HL-60 (cell line): Measurements from ENCODE around the gene FZD2.
A peak's percentile ranks its signal among the peaks of the same experiment; 100 is the strongest.
"Not testable (repeated sequence)": the region's sequence is repeated elsewhere in the genome, so short reads cannot be mapped to it uniquely, and the experiment has no call there.

ENCODE experiments used
- DNase-seq, 2 experiments: peaks; one replicate each; pipeline ENCODE4 v3.0.0-alpha.2; 2010 to 2020; ENCODE audit warnings: low read depth in 1 of 2, low spot score in 1 of 2
- H3K27ac ChIP-seq: fragments of 250-450 bp; sonication (Bioruptor Pico); replicated peaks from 2 replicates; pipeline ENCODE4 v1.5.1; 2020; ENCODE audit warnings: mild to moderate bottlenecking, moderate library complexity
- H3K27me3 ChIP-seq: fragments of 250-450 bp; sonication (Bioruptor Pico); 2 replicates; pipeline ENCODE4 v1.5.1; 2021; ENCODE audit warnings: mild to moderate bottlenecking, moderate library complexity; ENCODE audit not compliant: insufficient read depth, poor library complexity, severe bottlenecking
- H3K4me3 ChIP-seq: replicated peaks from 2 replicates; pipeline ENCODE4 v1.5.1; 2011; ENCODE audit warnings: mild to moderate bottlenecking, control low read depth, low read length; ENCODE audit not compliant: insufficient read depth
- GABPA ChIP-seq: IDR thresholded peaks from 2 replicates; pipeline ENCODE4 v1.6.1; 2012; ENCODE audit warnings: low read depth
- POLR2AphosphoS5 ChIP-seq: IDR thresholded peaks from 2 replicates; pipeline ENCODE4 v1.6.1; 2012; ENCODE audit warnings: low read depth
- SPI1 ChIP-seq: IDR thresholded peaks from 2 replicates; pipeline ENCODE4 v1.6.1; 2012; ENCODE audit warnings: low read depth, mild to moderate bottlenecking, borderline replicate concordance
- TF ChIP-seq, protein P1 (sequence below): IDR thresholded peaks from one replicate; pipeline ENCODE4 v1.5.1; 2011; ENCODE audit warnings: low read length, control low read depth, inconsistent platforms; ENCODE audit not compliant: insufficient read depth
- TF ChIP-seq, protein P2 (sequence below): IDR thresholded peaks from 2 replicates; pipeline ENCODE4 v1.6.1; 2012; ENCODE audit warnings: low read depth; ENCODE audit not compliant: insufficient replicate concordance

Gene FZD2

GRCh38 chr17:44530896-44531418 lies 26.3 kb upstream of the FZD2 start:
- Histone ChIP-seq H3K27me3 (no peaks in the 10 kb centered on the region), H3K4me3 (no peak overlapping the region), H3K27ac (no peak overlapping the region)
- no peak for TF ChIP-seq SPI1
- no peak for TF ChIP-seq POLR2AphosphoS5
- TF ChIP-seq GABPA: no peak
- TF ChIP-seq, protein P1, sequence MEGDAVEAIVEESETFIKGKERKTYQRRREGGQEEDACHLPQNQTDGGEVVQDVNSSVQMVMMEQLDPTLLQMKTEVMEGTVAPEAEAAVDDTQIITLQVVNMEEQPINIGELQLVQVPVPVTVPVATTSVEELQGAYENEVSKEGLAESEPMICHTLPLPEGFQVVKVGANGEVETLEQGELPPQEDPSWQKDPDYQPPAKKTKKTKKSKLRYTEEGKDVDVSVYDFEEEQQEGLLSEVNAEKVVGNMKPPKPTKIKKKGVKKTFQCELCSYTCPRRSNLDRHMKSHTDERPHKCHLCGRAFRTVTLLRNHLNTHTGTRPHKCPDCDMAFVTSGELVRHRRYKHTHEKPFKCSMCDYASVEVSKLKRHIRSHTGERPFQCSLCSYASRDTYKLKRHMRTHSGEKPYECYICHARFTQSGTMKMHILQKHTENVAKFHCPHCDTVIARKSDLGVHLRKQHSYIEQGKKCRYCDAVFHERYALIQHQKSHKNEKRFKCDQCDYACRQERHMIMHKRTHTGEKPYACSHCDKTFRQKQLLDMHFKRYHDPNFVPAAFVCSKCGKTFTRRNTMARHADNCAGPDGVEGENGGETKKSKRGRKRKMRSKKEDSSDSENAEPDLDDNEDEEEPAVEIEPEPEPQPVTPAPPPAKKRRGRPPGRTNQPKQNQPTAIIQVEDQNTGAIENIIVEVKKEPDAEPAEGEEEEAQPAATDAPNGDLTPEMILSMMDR: no peak
- TF ChIP-seq, protein P2, sequence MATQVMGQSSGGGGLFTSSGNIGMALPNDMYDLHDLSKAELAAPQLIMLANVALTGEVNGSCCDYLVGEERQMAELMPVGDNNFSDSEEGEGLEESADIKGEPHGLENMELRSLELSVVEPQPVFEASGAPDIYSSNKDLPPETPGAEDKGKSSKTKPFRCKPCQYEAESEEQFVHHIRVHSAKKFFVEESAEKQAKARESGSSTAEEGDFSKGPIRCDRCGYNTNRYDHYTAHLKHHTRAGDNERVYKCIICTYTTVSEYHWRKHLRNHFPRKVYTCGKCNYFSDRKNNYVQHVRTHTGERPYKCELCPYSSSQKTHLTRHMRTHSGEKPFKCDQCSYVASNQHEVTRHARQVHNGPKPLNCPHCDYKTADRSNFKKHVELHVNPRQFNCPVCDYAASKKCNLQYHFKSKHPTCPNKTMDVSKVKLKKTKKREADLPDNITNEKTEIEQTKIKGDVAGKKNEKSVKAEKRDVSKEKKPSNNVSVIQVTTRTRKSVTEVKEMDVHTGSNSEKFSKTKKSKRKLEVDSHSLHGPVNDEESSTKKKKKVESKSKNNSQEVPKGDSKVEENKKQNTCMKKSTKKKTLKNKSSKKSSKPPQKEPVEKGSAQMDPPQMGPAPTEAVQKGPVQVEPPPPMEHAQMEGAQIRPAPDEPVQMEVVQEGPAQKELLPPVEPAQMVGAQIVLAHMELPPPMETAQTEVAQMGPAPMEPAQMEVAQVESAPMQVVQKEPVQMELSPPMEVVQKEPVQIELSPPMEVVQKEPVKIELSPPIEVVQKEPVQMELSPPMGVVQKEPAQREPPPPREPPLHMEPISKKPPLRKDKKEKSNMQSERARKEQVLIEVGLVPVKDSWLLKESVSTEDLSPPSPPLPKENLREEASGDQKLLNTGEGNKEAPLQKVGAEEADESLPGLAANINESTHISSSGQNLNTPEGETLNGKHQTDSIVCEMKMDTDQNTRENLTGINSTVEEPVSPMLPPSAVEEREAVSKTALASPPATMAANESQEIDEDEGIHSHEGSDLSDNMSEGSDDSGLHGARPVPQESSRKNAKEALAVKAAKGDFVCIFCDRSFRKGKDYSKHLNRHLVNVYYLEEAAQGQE: no peak
- DNase-seq: peak in 1 of 2 experiments; percentile 49

DNA sequence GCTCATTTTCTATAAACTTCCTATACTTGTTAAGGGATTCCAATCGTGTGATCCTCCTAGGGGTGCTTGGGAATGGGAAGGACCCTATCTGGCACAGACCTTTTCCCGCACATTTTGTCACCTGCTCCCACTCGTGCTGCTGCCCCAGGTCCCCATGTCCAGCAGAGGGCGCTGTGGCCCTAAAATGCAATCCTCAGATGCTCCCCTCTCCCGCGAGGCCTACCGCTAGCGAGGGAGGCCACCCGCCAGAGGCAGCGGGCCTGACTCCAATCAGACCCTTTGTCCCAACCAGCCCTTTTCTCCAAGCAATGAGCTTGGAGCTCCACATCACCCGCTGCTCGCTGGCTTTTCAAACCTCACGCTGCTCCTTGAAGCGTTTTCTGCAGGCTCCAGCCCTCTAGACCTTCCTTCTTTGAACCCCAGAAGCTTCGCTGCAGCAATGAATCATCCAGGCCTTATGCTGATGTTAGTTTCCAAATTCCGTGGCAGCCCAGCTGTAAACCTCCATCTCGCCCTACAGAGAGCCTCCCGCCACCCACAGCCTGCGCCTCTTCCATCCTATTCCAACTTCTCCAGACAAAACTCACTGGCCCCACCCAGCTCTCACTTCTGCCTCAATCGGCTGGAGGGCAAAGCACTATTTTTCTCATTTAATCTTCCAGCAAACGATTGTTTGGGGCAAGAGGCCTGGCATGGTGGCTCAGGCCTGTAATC lies 23.6 kb upstream of the FZD2 start:
- Histone ChIP-seq H3K27ac (no peak overlapping the region), H3K4me3 (no peak overlapping the region), H3K27me3 (no peaks in the 10 kb centered on the region)
- DNase-seq: peak; percentile 76 to 81
- TF ChIP-seq GABPA (no peak), POLR2AphosphoS5 (no peak)
- TF ChIP-seq, protein P2: no peak
- TF ChIP-seq, protein P1: peak; percentile 95

GRCh38 chr17:44536090-44536953 lies 21.0 kb upstream of the FZD2 start:
- no peak overlapping the region for H3K4me3 ChIP-seq
- no peaks in the 10 kb centered on the region for H3K27me3 ChIP-seq
- no peak overlapping the region for H3K27ac ChIP-seq
- no peak for TF ChIP-seq POLR2AphosphoS5
- TF ChIP-seq GABPA: no peak
- TF ChIP-seq, protein P2: no peak
- no peak for TF ChIP-seq SPI1
- TF ChIP-seq, protein P1: no peak
- no peak for DNase-seq

GRCh38 chr17:44537922-44538321 lies 19.4 kb upstream of the FZD2 start:
- H3K4me3 ChIP-seq, H3K27ac ChIP-seq, DNase-seq, H3K27me3 ChIP-seq: not testable (repeated sequence)
